ENCODE data around the gene ENO1. TPM values are rescaled to one million over a fixed set of nuclear protein-coding genes. Genes with fewer than 3 reads are reported as not detected.

The ENO1 gene
- total RNA-seq, 1 experiment from 2014 or later, result 3,884 TPM

GRCh38 chr1:8878698-8879463 is 395 bp upstream of the ENO1 start:
- DNase-seq, result peak; percentile 95
- H3K36me3 ChIP-seq, result peaks cover 40% of the 10 kb centered on the region
- no peaks in the 10 kb centered on the region for H3K27me3 ChIP-seq
- no peaks in the 10 kb centered on the region for H3K9me3 ChIP-seq
- H3K4me3 ChIP-seq, result peak overlapping the region; percentile 76

- H3K9me3 ChIP-seq, result no peaks in the 10 kb centered on the region
- H3K4me3 ChIP-seq, result peak overlapping the region; percentile 76
- DNase-seq, result no peak
- peaks cover 66% of the 10 kb centered on the region for H3K36me3 ChIP-seq
- H3K27me3 ChIP-seq, result no peaks in the 10 kb centered on the region
Measured at GRCh38 chr1:8876087-8876486, 2.4 kb downstream of the ENO1 start.

GRCh38 chr1:8875216-8875861 is 3.1 kb downstream of the ENO1 start:
- Histone ChIP-seq H3K4me3 (peak overlapping the region; percentile 76), H3K36me3 (peaks cover 74% of the 10 kb centered on the region), H3K9me3 (no peaks in the 10 kb centered on the region), H3K27me3 (no peaks in the 10 kb centered on the region)
- no peak for DNase-seq

GRCh38 chr1:8874230-8875201 is 4.0 kb downstream of the ENO1 start:
- Histone ChIP-seq H3K4me3 (peak overlapping the region; percentile 76), H3K27me3 (no peaks in the 10 kb centered on the region), H3K36me3 (peaks cover 82% of the 10 kb centered on the region), H3K9me3 (no peaks in the 10 kb centered on the region)
- no peak for DNase-seq

DNA sequence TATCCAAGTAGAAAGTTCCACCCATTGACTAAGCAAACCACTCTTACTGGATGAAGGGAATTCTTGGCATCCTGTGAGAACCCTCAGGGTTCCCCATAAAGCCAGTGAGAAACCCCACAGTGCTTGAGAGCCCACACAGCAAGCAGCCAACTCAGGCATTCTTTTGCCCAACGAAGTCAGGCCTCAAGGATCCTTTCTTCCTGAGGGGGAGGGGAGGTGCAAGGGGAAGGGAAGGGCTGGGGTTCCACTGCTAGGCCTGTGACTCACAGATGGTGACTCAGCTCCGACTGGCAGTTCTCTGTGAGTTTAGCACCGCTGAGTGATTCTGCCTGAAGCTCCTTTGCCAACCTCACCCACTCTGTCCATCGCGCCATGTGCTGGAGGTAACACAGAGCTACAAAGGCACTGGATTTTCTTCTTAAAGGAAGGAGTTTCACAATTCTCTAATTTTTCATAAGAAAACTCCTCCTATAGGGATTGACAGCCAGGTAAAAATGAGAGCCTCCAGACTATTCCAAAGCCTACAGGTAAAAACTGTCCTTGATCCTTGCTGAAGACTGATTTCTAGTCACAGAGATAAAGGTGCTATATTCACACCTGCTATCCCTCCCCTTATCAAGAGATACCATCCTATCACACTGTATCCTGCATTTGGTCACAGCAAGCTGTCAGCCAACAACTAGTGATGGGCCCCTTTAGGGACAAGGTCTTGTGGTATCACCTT is 4.8 kb downstream of the ENO1 start:
- peak; percentile 99 for DNase-seq
- no peaks in the 10 kb centered on the region for H3K27me3 ChIP-seq
- H3K9me3 ChIP-seq, result no peaks in the 10 kb centered on the region
- H3K36me3 ChIP-seq, result peaks cover 90% of the 10 kb centered on the region
- peak overlapping the region; percentile 76 for H3K4me3 ChIP-seq

GRCh38 chr1:8873001-8873400 is 5.5 kb downstream of the ENO1 start:
- no peak for DNase-seq
- no peaks in the 10 kb centered on the region for H3K9me3 ChIP-seq
- H3K27me3 ChIP-seq, result no peaks in the 10 kb centered on the region
- peak overlapping the region; percentile 15 for H3K4me3 ChIP-seq
- peaks cover 95% of the 10 kb centered on the region for H3K36me3 ChIP-seq

DNA sequence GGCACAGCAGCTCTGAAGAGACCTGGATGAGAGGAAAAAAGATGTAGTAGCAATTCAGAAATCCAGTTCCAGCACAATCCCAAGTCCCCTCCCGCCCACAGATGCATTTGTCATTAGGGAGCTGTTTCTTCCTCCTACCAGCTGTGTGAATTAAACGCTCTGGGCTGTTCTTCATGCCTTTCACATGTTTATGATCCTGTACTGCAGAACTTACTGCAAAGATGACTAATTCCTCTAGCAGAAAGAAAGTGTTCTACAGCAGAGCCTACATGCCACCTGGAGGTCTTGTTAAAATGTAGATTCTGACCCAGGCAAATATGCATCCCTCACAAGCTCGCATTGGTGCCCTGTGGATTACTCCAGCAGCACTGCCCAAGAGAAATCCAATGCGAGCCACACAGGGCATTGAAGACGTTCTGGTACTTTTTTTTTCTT is 6.5 kb downstream of the ENO1 start:
- H3K36me3 ChIP-seq, result peaks cover 97% of the 10 kb centered on the region
- no peak overlapping the region for H3K4me3 ChIP-seq
- H3K27me3 ChIP-seq, result no peaks in the 10 kb centered on the region
- H3K9me3 ChIP-seq, result no peaks in the 10 kb centered on the region
- no peak for DNase-seq

- Histone ChIP-seq H3K36me3 (peaks cover 97% of the 10 kb centered on the region), H3K9me3 (no peaks in the 10 kb centered on the region), H3K27me3 (no peaks in the 10 kb centered on the region), H3K4me3 (no peak overlapping the region)
- DNase-seq, result no peak
Measured at GRCh38 chr1:8871539-8871935, 6.9 kb downstream of the ENO1 start.

DNA sequence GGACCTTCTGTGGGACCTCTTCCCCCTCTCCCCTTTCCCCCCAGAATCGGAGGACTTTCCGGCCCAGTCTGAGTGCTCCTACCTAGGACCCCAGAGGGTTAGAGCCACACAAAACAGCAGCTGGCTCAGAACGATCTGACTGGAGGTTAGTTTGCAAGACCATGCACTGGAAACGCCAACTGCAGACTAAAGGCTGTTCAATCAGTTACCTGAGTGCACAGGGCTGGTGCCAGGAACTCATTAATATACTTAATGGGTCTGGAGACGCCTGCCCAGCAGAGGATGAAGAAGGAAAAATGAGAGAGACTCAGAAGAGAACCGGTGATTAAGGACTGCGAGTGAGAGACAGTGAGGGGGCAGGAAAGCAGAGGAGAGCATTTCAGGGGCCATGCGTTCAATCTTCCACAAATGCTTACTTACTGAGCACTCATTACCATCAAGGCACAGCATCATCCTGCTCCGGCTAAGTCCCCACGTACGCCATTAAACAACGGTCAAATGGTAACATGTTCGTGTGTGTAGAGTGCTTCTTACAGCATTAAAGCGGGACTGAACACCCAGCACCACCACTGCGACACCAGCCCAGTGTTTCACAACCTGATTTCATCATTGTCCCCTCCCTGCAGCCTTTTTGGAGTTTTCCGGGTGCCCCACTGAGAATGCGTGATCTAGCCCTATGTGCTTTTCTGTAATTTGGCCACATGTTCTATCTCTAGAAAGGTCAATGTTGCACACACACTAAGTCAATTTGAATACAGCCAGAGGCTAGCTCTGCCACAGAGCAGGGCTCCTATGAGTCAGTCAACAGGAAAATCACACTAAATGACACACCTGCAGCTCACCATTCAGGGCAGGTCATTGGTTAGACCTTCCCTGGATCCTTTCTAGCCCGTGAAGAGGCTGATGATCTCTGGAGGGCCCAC is 7.6 kb downstream of the ENO1 start:
- Histone ChIP-seq H3K27me3 (no peaks in the 10 kb centered on the region), H3K9me3 (no peaks in the 10 kb centered on the region), H3K4me3 (no peak overlapping the region), H3K36me3 (peaks cover 95% of the 10 kb centered on the region)
- no peak for DNase-seq

DNA sequence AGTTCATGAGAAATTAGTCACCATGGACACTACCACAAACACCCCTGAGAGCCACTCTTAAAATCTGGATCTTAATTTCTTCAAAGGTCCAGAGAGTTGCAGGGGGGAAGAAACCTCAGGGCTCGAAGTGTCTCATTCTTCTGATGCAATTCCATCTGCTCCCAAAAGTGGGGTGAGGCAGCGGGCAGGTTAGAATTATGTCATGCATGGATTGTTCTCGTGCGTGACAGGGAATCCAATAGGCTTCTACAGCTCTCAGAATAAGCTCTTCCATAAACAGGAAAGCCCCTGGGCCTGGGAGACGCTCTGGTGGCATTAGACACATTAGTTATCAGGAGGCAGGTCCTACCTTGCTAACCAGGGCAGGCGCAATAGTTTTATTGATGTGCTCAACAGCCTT is 8.4 kb downstream of the ENO1 start:
- H3K27me3 ChIP-seq, result no peaks in the 10 kb centered on the region
- H3K36me3 ChIP-seq, result peaks cover 94% of the 10 kb centered on the region
- no peak overlapping the region for H3K4me3 ChIP-seq
- H3K9me3 ChIP-seq, result no peaks in the 10 kb centered on the region
- no peak for DNase-seq

DNA sequence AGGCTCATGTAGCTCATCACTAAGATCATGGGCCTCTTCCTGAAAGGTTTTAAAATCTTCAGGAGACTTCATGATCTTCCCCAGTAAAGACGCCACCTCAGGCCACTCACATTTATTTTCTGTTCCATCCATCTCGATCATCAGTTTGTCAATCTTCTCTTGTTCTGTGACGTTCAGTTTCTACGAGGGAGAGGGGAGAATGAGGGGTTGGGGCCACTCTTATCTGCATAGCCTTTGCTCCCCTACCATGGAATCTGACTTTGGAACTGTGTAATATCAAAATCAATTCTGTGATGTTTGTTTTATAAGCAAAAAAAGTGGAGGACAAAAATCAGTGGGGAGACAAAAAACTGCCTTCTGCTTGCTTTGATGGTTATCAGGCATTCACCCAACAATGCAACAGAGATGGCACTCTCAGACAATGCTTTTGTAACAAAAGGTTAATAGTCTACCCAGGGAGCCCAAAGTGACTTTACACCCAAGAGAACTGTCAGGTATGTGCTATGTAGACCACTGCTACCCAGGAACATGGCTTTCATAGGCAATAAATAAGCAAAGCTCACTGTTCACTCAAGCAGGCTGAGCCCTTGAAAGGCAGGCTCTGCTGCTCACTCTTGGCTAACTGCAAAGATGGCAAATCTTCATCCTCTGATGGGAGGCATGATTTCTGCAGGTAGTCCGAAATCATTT is 10.5 kb downstream of the ENO1 start:
- H3K9me3 ChIP-seq, result no peaks in the 10 kb centered on the region
- H3K4me3 ChIP-seq, result no peak overlapping the region
- no peaks in the 10 kb centered on the region for H3K27me3 ChIP-seq
- no peak for DNase-seq
- H3K36me3 ChIP-seq, result peaks cover 98% of the 10 kb centered on the region

- Histone ChIP-seq H3K36me3 (peaks cover 98% of the 10 kb centered on the region), H3K27me3 (no peaks in the 10 kb centered on the region), H3K9me3 (no peaks in the 10 kb centered on the region), H3K4me3 (no peak overlapping the region)
- DNase-seq, result no peak
Measured at GRCh38 chr1:8866792-8867415, 11.6 kb downstream of the ENO1 start.

- Histone ChIP-seq H3K36me3 (peaks cover 98% of the 10 kb centered on the region), H3K27me3 (no peaks in the 10 kb centered on the region), H3K9me3 (no peaks in the 10 kb centered on the region), H3K4me3 (no peak overlapping the region)
- DNase-seq, result no peak
Measured at GRCh38 chr1:8866173-8866791, 12.2 kb downstream of the ENO1 start.

DNA sequence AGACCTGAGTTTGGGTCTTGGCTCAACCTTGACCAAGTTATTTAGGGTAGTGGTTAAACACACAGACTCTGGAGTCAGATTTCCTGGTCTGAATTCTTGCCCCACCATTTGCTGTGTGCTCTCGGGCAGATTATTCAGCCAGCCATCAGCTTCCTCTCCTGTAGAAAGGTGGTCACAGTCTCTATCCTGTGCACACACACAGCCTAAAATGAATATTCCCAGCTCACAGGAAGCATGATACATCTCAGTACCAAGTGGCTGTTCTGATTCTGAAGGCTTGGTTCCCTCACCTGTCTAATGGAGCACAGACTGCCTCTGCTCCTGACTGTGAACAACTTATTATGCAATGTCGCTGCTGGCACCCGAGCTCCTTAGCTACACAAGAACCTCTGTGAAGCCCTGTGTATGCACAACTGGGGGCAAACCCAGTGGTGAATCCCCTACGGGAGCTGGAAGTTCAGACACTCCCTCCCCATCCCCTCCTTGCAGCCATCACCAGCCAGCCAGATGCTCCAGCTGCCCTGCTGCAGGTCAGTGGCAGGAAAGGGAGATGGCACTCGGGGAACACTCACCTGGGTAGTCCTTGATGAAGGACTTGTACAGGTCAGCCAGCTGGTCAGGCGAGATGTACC is 13.7 kb downstream of the ENO1 start:
- Histone ChIP-seq H3K27me3 (no peaks in the 10 kb centered on the region), H3K9me3 (no peaks in the 10 kb centered on the region), H3K4me3 (no peak overlapping the region), H3K36me3 (peaks cover 98% of the 10 kb centered on the region)
- DNase-seq, result no peak
